Left ventricle myocardium superior (tissue), 1 donor: ENCODE data around the gene ARL11. TPM values are rescaled to one million over a fixed set of nuclear protein-coding genes. Genes with fewer than 3 reads are reported as not detected.
A peak's percentile ranks its signal among the peaks of the same experiment; 100 is the strongest.
"Not testable (repeated sequence)": the region's sequence is repeated elsewhere in the genome, so short reads cannot be mapped to it uniquely, and the experiment has no call there.

Source experiments
- ATAC-seq: fragments of 200-7000 bp; cut with Tn5 transposase; one replicate; pipeline ENCODE4 v1.9.1; 2020; ENCODE audit warnings: mild to moderate bottlenecking, moderate library complexity
- DNase-seq: peaks from one replicate; pipeline ENCODE4 v3.0.0-alpha.2; 2020
- intact Hi-C: fragments of 100-400 bp; cut with micrococcal nuclease; formaldehyde crosslinking; loops from one replicate; pipeline ENCODE4 v1.11.0; 2022
- long read RNA-seq: library from polyadenylated mRNA; unstranded; transcript quantifications from one replicate; pipeline ENCODE4 v2.0.0, GENCODE V29; 2021
- total RNA-seq: library from RNA; stranded (reverse); fragmentation: NEBNext Ultra II Directional; extraction: Animal tissue kit (Norgen Biotek cat#: 25700); gene quantifications from one replicate; pipeline ENCODE4 v1.2.1, GENCODE V29; 2021
- donor health status: DM: no; HTN: yes; CAD: no; lungs with severe emphysema.

Gene ARL11
- 0.22 TPM for total RNA-seq
- long read RNA-seq, partial matches to known transcripts: 0 of 1 reads
- long read RNA-seq, other reads (novel, unspliced or antisense): 0 of 1 reads

GRCh38 chr13:49627831-49628652, at the start of gene ARL11:
Gene ARL11 (plus strand): TSS chr13:49628507. CDS start chr13:49630448, 1,941 bp downstream.
- DNase-seq (peak; percentile 73), ATAC-seq (peak; percentile 45)
- intact Hi-C loops: no loop called here

GRCh38 chr13:49579501-49579900, 48.8 kb upstream of the ARL11 start:
- intact Hi-C loops: no loop called here
- DNase-seq: no peak
- ATAC-seq: no peak

- DNase-seq (no peak), ATAC-seq (no peak)
- intact Hi-C loops: no loop called here
Measured at GRCh38 chr13:49580980-49581680, 47.2 kb upstream of the ARL11 start.

GRCh38 chr13:49584771-49585182, 43.5 kb upstream of the ARL11 start:
- intact Hi-C loops: no loop called here
- no peak for DNase-seq
- ATAC-seq: peak; percentile 3

GRCh38 chr13:49585220-49586157, 42.8 kb upstream of the ARL11 start, which contains the start of gene RCBTB1:
Gene RCBTB1 (minus strand): TSS chr13:49585558. CDS start chr13:49567279, 18,279 bp downstream.
- intact Hi-C loops: no loop called here
- peak; percentile 99 for ATAC-seq
- DNase-seq: peak; percentile 85

- ATAC-seq (no peak), DNase-seq (no peak)
- intact Hi-C loops: no loop called here
Measured at GRCh38 chr13:49586717-49587116, 41.6 kb upstream of the ARL11 start.

GRCh38 chr13:49587311-49587847, 40.9 kb upstream of the ARL11 start:
- intact Hi-C loops: no loop called here
- DNase-seq (no peak), ATAC-seq (no peak)

- ATAC-seq, intact Hi-C loops: not testable (repeated sequence)
Measured at GRCh38 chr13:49590714-49591113, 37.6 kb upstream of the ARL11 start.

GRCh38 chr13:49593876-49594275, 34.4 kb upstream of the ARL11 start:
- DNase-seq, intact Hi-C loops, ATAC-seq: not testable (repeated sequence)

More at GRCh38 chr13:49590714-49591113, 37.6 kb upstream of the ARL11 start:
- not testable (repeated sequence) for DNase-seq

- DNase-seq: no peak
- ATAC-seq: no peak
- intact Hi-C loops: no loop called here
Measured at GRCh38 chr13:49594576-49594975, 33.7 kb upstream of the ARL11 start.

- intact Hi-C loops: no loop called here
Measured at GRCh38 chr13:49596221-49596620, 32.1 kb upstream of the ARL11 start.

GRCh38 chr13:49597043-49597641, 31.2 kb upstream of the ARL11 start:
- ATAC-seq: no peak
- DNase-seq: no peak
- intact Hi-C loops: no loop called here

More at GRCh38 chr13:49596221-49596620, 32.1 kb upstream of the ARL11 start:
- DNase-seq: no peak
- no peak for ATAC-seq

GRCh38 chr13:49602005-49602404, 26.3 kb upstream of the ARL11 start:
- DNase-seq: no peak
- intact Hi-C loops: no loop called here
- no peak for ATAC-seq

- ATAC-seq, intact Hi-C loops, DNase-seq: not testable (repeated sequence)
Measured at GRCh38 chr13:49602615-49603014, 25.7 kb upstream of the ARL11 start.

GRCh38 chr13:49604570-49604969, 23.7 kb upstream of the ARL11 start:
- no peak for ATAC-seq
- no peak for DNase-seq
- intact Hi-C loops: no loop called here

GRCh38 chr13:49606747-49607648, 21.3 kb upstream of the ARL11 start:
- intact Hi-C loops: loop anchor here (5.0 kb wide), 1 partner anchor 305 kb away; no protein-coding TSS in a partner anchor
- DNase-seq (peak; percentile 91), ATAC-seq (peak; percentile 96)

GRCh38 chr13:49607761-49608160, 20.5 kb upstream of the ARL11 start:
- intact Hi-C loops: loop anchor here (5.0 kb wide), 1 partner anchor 305 kb away; no protein-coding TSS in a partner anchor
- ATAC-seq: no peak

More at GRCh38 chr13:49607761-49608160, 20.5 kb upstream of the ARL11 start:
- DNase-seq: no peak
